Hepatocyte (in vitro differentiated cells): ENCODE results near the gene TNNI3K. TPM values are rescaled to one million over a fixed set of nuclear protein-coding genes. Genes with fewer than 3 reads are reported as not detected.

Experiments
- DNase-seq: peaks from one replicate; pipeline ENCODE4 v3.0.0-alpha.2; 2016; ENCODE audit warnings: low spot score
- H2AFZ ChIP-seq: fragments of 200-600 bp; sonication (generic); 2 replicates; pipeline ENCODE4 v1.6.0; 2016; ENCODE audit warnings: antibody characterized with exemption, mild to moderate bottlenecking
- H3K27ac ChIP-seq: fragments of 200-600 bp; sonication (generic); 2 replicates; pipeline ENCODE4 v1.5.1; 2016; ENCODE audit warnings: mild to moderate bottlenecking
- H3K27me3 ChIP-seq: fragments of 200-600 bp; sonication (generic); 2 replicates; pipeline ENCODE4 v1.6.1; 2016
- H3K36me3 ChIP-seq: fragments of 200-600 bp; sonication (generic); replicated peaks from 2 replicates; pipeline ENCODE4 v1.5.1; 2016; ENCODE audit warnings: low read depth; ENCODE audit not compliant: insufficient read depth
- H3K4me1 ChIP-seq: fragments of 200-600 bp; sonication (generic); 2 replicates; pipeline ENCODE4 v1.5.1; 2016; ENCODE audit warnings: mild to moderate bottlenecking, moderate library complexity; ENCODE audit not compliant: insufficient read depth
- H3K4me2 ChIP-seq: fragments of 200-600 bp; sonication (generic); 2 replicates; pipeline ENCODE4 v1.6.0; 2016
- H3K4me3 ChIP-seq: fragments of 200-600 bp; sonication (generic); 2 replicates; pipeline ENCODE4 v1.5.1; 2016; ENCODE audit warnings: mild to moderate bottlenecking
- H3K79me2 ChIP-seq: fragments of 200-600 bp; sonication (generic); 2 replicates; pipeline ENCODE4 v1.6.0; 2017; ENCODE audit warnings: mild to moderate bottlenecking
- H3K9me2 ChIP-seq: fragments of 200-600 bp; sonication (generic); replicated peaks from 2 replicates; pipeline ENCODE4 v1.6.0; 2017; ENCODE audit warnings: mild to moderate bottlenecking; ENCODE audit not compliant: insufficient read depth
- H3K9me3 ChIP-seq: fragments of 200-600 bp; sonication (generic); 2 replicates; pipeline ENCODE4 v1.5.1; 2016; ENCODE audit warnings: low read depth, mild to moderate bottlenecking
- H4K20me1 ChIP-seq: fragments of 200-600 bp; sonication (generic); 2 replicates; pipeline ENCODE4 v1.6.0; 2016; ENCODE audit warnings: mild to moderate bottlenecking; ENCODE audit not compliant: insufficient read depth, poor library complexity, severe bottlenecking
- EZH2 ChIP-seq: fragments of 200-600 bp; sonication (generic); IDR thresholded peaks from 2 replicates; pipeline ENCODE4 v1.6.1; 2016; ENCODE audit warnings: antibody characterized with exemption, mild to moderate bottlenecking, borderline replicate concordance
- EZH2phosphoT487 ChIP-seq: fragments of 200-600 bp; sonication (generic); IDR thresholded peaks from one replicate; pipeline ENCODE4 v1.6.1; 2018; ENCODE audit warnings: antibody characterized with exemption, mild to moderate bottlenecking, low read depth, moderate library complexity; ENCODE audit not compliant: unreplicated experiment, severe bottlenecking
- WGBS: methylation state at CpG from one replicate; pipeline ENCODE4 v1.1.6; 2016; ENCODE audit warnings: low lambda C conversion rate; ENCODE audit errors: missing lambda C conversion rate; 5-methylcytosine and 5-hydroxymethylcytosine counted together
- polyA plus RNA-seq: library from polyadenylated mRNA; unstranded; fragments of >200 nt; fragmentation: Nextera tagmentation; extraction: Ambion mirVana; gene quantifications from 2 replicates; pipeline ENCODE4 v1.2.1, GENCODE V29; 2016
- total RNA-seq: library from RNA; depleted of rRNA; stranded (reverse); fragments of >200 nt; gene quantifications from 2 replicates; pipeline ENCODE4 v1.2.3, GENCODE V29; 2014
- TF ChIP-seq, protein P1 (sequence below): fragments of 200-600 bp; sonication (generic); IDR thresholded peaks from 2 replicates; pipeline ENCODE4 v1.5.1; 2016; ENCODE audit warnings: antibody characterized with exemption, mild to moderate bottlenecking; ENCODE audit not compliant: poor library complexity

The TNNI3K gene
- total and polyA plus RNA-seq, 2 experiments from 2014 or later: not detected

DNA sequence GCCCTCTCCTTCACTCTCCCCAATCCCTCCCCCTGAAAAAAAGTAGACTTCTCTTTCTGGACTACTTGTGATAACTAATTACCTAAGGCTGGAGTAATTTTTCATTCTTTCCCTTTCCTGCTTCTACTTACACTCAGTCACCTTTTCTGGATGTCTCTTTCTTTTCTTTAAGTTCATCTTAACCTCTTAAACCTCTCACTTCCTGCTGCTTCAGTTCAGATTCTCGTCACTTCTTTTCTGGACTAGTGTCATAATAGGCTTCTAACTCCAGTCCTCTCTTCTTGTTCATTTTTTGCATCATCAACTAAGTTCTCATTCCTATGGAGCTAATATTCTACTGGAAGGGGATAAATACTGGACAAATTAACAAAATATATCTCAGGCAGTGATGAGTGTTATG is 201.8 kb downstream of the TNNI3K start:
- TF ChIP-seq EZH2phosphoT487: no peak
- TF ChIP-seq EZH2: no peak
- no peaks in the 10 kb centered on the region for H3K9me3 ChIP-seq
- no peak overlapping the region for H2AFZ ChIP-seq
- no peak overlapping the region for H3K4me3 ChIP-seq
- no peaks in the 10 kb centered on the region for H3K36me3 ChIP-seq
- WGBS: 94% methylated on average over 1 of the region's 1 CpG
- no peaks in the 10 kb centered on the region for H3K79me2 ChIP-seq
- H4K20me1 ChIP-seq: no peaks in the 10 kb centered on the region
- no peak overlapping the region for H3K4me2 ChIP-seq
- no peak for DNase-seq
- no peaks in the 10 kb centered on the region for H3K27me3 ChIP-seq
- H3K27ac ChIP-seq: no peak overlapping the region
- peaks cover 3% of the 10 kb centered on the region for H3K4me1 ChIP-seq
- no peaks in the 10 kb centered on the region for H3K9me2 ChIP-seq

DNA sequence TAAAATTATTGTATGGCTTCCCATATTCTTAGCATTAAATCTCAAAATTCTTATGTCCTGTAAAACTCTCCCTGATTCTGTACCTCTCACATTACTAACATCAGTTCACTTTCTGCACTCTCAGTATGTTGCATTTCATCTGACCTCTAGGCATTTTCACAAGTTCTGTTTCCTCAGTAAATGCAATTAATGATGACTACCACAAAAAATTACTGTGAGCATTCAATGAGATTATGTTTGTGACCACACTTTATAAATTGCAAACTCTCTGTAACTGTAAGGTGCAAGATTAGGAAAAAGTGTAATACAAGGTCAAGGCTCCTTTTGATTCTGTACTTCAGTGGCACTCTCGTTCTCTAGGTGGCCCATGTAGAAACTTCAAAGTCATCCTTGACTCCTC is 216.8 kb downstream of the TNNI3K start:
- no peaks in the 10 kb centered on the region for H3K4me1 ChIP-seq
- H2AFZ ChIP-seq: no peak overlapping the region
- no peak for DNase-seq
- H3K4me3 ChIP-seq: no peak overlapping the region
- no peak overlapping the region for H3K4me2 ChIP-seq
- no peaks in the 10 kb centered on the region for H3K79me2 ChIP-seq
- no peaks in the 10 kb centered on the region for H3K9me3 ChIP-seq
- TF ChIP-seq EZH2phosphoT487 (no peak), EZH2 (no peak)
- TF ChIP-seq, protein P1, sequence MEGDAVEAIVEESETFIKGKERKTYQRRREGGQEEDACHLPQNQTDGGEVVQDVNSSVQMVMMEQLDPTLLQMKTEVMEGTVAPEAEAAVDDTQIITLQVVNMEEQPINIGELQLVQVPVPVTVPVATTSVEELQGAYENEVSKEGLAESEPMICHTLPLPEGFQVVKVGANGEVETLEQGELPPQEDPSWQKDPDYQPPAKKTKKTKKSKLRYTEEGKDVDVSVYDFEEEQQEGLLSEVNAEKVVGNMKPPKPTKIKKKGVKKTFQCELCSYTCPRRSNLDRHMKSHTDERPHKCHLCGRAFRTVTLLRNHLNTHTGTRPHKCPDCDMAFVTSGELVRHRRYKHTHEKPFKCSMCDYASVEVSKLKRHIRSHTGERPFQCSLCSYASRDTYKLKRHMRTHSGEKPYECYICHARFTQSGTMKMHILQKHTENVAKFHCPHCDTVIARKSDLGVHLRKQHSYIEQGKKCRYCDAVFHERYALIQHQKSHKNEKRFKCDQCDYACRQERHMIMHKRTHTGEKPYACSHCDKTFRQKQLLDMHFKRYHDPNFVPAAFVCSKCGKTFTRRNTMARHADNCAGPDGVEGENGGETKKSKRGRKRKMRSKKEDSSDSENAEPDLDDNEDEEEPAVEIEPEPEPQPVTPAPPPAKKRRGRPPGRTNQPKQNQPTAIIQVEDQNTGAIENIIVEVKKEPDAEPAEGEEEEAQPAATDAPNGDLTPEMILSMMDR: no peak
- H3K27ac ChIP-seq: no peak overlapping the region
- no peaks in the 10 kb centered on the region for H3K27me3 ChIP-seq
- WGBS: 89% methylated on average over 1 of the region's 1 CpG
- H3K9me2 ChIP-seq: no peaks in the 10 kb centered on the region
- H4K20me1 ChIP-seq: no peaks in the 10 kb centered on the region
- H3K36me3 ChIP-seq: no peaks in the 10 kb centered on the region

DNA sequence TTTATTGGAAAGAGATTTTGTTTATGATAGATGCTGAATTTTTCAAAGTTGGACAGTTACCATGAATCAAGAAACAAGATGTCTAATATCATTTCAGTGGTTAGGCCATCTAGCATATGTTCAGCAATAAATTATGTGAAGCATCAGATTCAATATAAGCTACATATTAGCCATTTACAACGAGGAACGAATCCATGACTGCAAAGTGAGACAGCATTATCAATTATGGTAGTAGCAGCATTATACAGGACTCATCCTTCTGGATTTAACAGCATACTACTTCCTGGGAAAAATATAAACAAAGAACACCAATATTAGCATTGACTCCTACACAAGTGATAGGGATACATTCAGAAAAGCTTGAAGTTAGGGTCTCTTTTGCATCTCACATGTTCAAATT is 218.1 kb downstream of the TNNI3K start:
- Histone ChIP-seq H3K9me3 (no peaks in the 10 kb centered on the region), H3K4me1 (no peaks in the 10 kb centered on the region), H3K36me3 (no peaks in the 10 kb centered on the region), H3K27me3 (no peaks in the 10 kb centered on the region), H3K4me2 (no peak overlapping the region), H3K9me2 (no peaks in the 10 kb centered on the region), H4K20me1 (no peaks in the 10 kb centered on the region), H3K4me3 (no peak overlapping the region), H3K27ac (no peak overlapping the region), H2AFZ (no peak overlapping the region), H3K79me2 (no peaks in the 10 kb centered on the region)
- 81% methylated on average over 2 of the region's 2 CpGs for WGBS
- no peak for DNase-seq
- TF ChIP-seq, protein P1: no peak
- TF ChIP-seq EZH2phosphoT487: no peak
- TF ChIP-seq EZH2: no peak

DNA sequence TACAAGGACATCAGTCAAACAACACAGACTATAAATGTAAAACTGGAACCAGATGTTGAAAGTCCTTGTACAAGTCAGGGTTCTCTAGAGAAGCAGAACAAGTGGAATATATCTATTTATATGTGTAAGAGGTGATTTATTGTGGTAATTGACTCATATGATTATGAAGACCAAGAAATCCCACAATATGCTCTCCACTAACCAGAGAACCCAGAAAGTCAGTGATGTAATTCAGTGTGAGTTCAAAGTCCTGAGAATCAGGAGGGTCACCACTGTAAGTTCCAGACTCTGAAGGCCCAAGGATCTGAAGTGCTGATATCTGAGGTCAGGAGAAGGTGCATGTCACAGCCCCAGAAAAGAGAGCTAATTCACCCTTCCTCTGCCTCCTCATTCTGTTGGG is 220.2 kb downstream of the TNNI3K start:
- no peaks in the 10 kb centered on the region for H3K27me3 ChIP-seq
- no peaks in the 10 kb centered on the region for H4K20me1 ChIP-seq
- H2AFZ ChIP-seq: no peak overlapping the region
- DNase-seq: no peak
- H3K79me2 ChIP-seq: no peaks in the 10 kb centered on the region
- H3K4me3 ChIP-seq: no peak overlapping the region
- TF ChIP-seq EZH2 (no peak), EZH2phosphoT487 (no peak)
- TF ChIP-seq, protein P1: no peak
- H3K36me3 ChIP-seq: no peaks in the 10 kb centered on the region
- H3K27ac ChIP-seq: no peak overlapping the region
- no peak overlapping the region for H3K4me2 ChIP-seq
- H3K4me1 ChIP-seq: no peaks in the 10 kb centered on the region
- H3K9me2 ChIP-seq: no peaks in the 10 kb centered on the region
- H3K9me3 ChIP-seq: no peaks in the 10 kb centered on the region
